Suppressor macrophage (primary cell): ENCODE results near the gene TSPAN32.

ENCODE experiments used
- DNase-seq, 4 experiments: peaks; one replicate each; pipeline ENCODE4 v3.0.0-alpha.2; 2020 to 2022

The TSPAN32 gene

DNA sequence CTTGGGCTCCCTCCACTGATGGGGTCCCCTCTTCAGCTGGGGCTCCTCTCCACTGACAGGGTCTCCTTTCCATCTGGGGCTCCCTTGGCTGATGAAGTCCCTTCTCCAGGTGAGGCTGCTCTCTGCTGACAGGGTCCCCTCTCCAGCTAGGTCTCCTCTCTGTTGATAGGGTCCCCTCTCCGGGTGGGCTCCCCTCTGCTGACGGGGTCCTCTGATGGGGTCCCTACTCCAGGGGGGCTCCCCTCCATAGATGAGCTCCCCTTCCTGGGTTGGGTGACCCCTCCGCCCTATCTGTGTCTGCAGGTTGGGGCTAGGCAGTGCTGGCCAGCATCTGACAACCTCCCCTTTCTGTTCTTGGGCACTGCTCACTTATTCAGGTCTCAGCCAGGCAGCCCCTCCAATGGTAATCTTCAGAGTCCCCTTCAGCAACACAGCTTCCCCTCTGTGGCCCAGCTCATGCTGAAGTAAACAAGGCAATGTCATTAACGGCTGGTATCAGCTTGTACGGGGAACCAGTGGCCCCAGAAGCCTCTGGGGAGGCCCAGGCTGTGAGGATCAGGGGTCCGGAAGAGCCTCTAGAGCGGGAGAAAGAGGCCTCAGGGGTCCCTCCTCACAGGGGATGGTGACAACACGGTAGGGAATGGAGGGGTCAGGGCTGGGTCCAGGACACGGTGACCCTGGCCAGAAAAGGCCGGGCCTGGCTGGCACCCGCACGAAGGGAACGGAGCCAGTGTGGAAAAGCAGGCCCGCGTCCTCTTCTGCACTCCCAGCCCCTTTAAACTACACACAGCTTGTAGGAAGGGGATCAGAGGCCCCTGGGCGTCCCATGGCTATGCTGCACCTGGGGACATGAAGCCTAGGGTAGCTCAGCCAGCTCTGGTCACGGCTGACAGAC is 65.7 kb downstream of the TSPAN32 start:
- DNase-seq, result no peak
